ENCODE results near the gene TBC1D7.

GRCh38 chr6:13305288-13305687, 23.0 kb downstream of the TBC1D7 start:
- no peak for TF ChIP-seq RFX5 (IDR thresholded peaks at IDR 0.05; ENCODE audit: low read depth, low read length)
- no peak for TF ChIP-seq POLR2AphosphoS5 (IDR thresholded peaks at IDR 0.05; ENCODE audit: low read length)
- TF ChIP-seq NRF1 (conservative IDR thresholded peaks at IDR 0.05; ENCODE audit: low read depth, low read length) = no peak
- no peak for TF ChIP-seq PAX8 (IDR thresholded peaks at IDR 0.05)
- no peak for TF ChIP-seq ATF2 (IDR thresholded peaks at IDR 0.05; ENCODE audit: low read length)
- no peak for TF ChIP-seq TCF12 (IDR thresholded peaks at IDR 0.05; ENCODE audit: low read depth, low read length)
- TF ChIP-seq CTCF (IDR thresholded peaks at IDR 0.05 in 2 of 3, conservative IDR thresholded peaks at IDR 0.05 in 1 of 3; ENCODE audit: control insufficient read depth in 2 of 3, extremely low read depth in 1 of 3, insufficient read depth in 1 of 3, low read depth in 3 of 3, low read length in 3 of 3) = no peak

All from GM12878 (cell line).